ENCODE data around the gene MYH6.

- TF ChIP-seq CTCF (conservative IDR thresholded peaks at IDR 0.05; ENCODE audit: low read depth, low read length) (no peak), EZH2 (IDR thresholded peaks at IDR 0.05; ENCODE audit: borderline replicate concordance, low read depth, low read length, poor library complexity, severe bottlenecking) (no peak)
Observed at GRCh38 chr14:23399136-23399535, 8.9 kb downstream of the MYH6 start.

All from A673 (cell line).